Muscle layer of colon (tissue), 2 donors: ENCODE results near the gene NRG2.

Experiments used
- H3K27ac ChIP-seq: one replicate; pipeline ENCODE4 v1.7.0; 2013; ENCODE audit warnings: low read depth, mild to moderate bottlenecking, low read length, moderate library complexity
- H3K27me3 ChIP-seq, 2 donors: one replicate each; pipeline ENCODE4 v1.7.0; 2013; ENCODE audit warnings: low read length in 2 of 2, mild to moderate bottlenecking in 2 of 2; ENCODE audit not compliant: insufficient read depth in 2 of 2, control insufficient read depth in 1 of 2
- H3K36me3 ChIP-seq: one replicate; pipeline ENCODE4 v1.7.0; 2013; ENCODE audit warnings: mild to moderate bottlenecking, low read length; ENCODE audit not compliant: insufficient read depth
- H3K4me1 ChIP-seq: one replicate; pipeline ENCODE4 v1.7.0; 2013; ENCODE audit warnings: mild to moderate bottlenecking, low read length; ENCODE audit not compliant: insufficient read depth
- H3K4me3 ChIP-seq, 2 donors: one replicate each; pipeline ENCODE4 v1.7.0; 2013; ENCODE audit warnings: low read length in 2 of 2, low read depth in 1 of 2, mild to moderate bottlenecking in 1 of 2, moderate library complexity in 1 of 2
- H3K9ac ChIP-seq: one replicate; pipeline ENCODE4 v1.7.0; 2013; ENCODE audit warnings: low read length
- H3K9me3 ChIP-seq: one replicate; pipeline ENCODE4 v1.7.0; 2013; ENCODE audit warnings: mild to moderate bottlenecking, low read length
- donor health status: abdominal sarcoma.
- donor health status: Adenocarcinoma of cecum.

Gene NRG2

DNA sequence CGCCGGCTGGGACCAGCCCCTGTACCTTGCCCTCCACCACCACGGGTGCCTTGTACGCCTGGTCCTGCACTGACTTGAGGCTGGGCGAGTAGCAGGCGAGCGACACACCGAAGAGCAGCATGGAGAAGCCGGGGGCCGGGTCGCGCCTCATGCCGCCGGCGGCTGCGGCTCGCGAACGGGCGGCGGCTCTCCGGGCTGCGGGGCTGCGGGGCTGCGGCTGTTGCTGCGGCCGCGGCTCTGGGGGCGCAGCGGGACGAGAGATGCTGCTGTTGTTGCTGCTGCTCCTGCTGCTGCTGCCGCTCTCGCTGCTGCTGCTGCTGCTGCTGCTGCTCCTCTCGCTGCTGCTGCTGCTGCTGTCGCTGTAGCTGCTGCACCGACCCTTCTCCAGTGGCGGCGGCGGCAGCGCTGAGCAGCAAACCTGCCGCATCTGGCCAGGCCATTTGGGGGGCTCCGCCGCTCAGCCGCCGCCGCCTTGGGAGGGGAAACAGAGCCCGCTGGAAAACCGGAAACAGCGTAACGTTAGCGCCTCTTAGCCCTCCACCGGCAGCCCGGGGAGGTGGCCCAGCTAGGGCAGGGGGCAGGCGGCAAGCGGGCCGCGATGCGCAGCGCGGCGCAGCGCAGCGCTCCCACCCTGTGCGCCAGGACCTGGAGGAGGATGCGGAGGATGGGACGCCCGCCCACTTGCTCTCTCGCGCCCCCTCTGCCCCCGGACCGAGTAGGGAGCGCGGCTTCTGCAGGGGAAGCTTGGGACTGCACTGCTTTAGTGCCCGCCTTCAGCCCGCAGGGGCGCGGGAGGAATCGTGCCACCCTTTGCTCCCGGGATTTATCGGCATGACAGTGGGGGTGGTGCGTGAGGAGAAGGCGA lies at the start of gene NRG2:
TSS of gene NRG2 (minus strand) at position 657 of the 865 bp plus-strand sequence.
- no peaks in the 10 kb centered on the region for H3K36me3 ChIP-seq
- H3K9me3 ChIP-seq, result no peaks in the 10 kb centered on the region
- peak within 1 kb of the TSS; percentile 74 to 96 for H3K4me3 ChIP-seq
- peaks cover 0 to 10% of the 10 kb centered on the region in 2 donors for H3K27me3 ChIP-seq
- H3K9ac ChIP-seq, result no peak within 1 kb of the TSS
- peak within 1 kb of the TSS; percentile 73 for H3K27ac ChIP-seq
- H3K4me1 ChIP-seq, result peaks cover 25% of the 10 kb centered on the region

DNA sequence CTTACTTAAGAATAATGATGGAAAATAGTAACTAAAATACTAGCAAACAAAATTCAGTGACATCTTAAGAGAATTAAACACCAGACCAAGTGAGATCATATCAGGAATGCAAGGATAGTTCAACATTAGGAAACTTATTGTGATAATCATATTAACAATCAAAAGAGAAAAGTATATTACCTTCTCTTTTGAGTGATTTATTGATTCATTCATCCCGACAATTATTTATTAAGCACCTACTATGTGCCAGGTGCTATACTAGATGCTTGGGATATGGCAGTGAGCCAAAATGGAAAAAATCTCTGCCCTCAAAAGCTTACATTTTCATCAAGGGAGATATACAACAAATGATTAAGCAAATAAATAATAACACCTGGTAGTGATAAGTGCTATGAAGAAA lies 47.2 kb upstream of the NRG2 start:
- Histone ChIP-seq H3K27me3 (no peaks in the 10 kb centered on the region), H3K27ac (no peak overlapping the region), H3K4me1 (no peaks in the 10 kb centered on the region)

DNA sequence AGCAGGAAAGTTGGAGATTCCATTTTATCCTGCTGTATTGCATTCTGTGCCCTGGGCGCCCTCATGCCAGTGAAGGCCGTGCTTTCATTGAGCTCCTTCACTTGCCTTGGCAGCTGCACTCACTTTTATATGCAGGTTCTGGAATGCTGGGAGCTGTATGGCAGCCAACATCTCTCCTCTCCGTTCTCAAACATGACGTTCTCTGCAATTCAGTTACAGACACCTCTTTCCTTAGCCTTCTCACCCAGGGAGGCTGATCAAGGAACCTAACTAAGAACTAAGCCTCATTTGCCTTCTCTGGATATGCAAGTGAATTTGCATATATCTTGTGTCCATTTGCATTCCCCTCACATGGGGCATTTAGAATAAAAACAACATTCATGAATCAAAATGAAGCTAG lies 41.4 kb upstream of the NRG2 start:
- Histone ChIP-seq H3K36me3 (no peaks in the 10 kb centered on the region), H3K4me3 (no peak overlapping the region), H3K4me1 (peaks cover 11% of the 10 kb centered on the region), H3K27me3 (no peaks in the 10 kb centered on the region), H3K9me3 (no peaks in the 10 kb centered on the region), H3K9ac (no peak overlapping the region), H3K27ac (no peak overlapping the region)

More for the DNA sequence above, 47.2 kb upstream of the NRG2 start:
- no peaks in the 10 kb centered on the region for H3K36me3 ChIP-seq
- no peaks in the 10 kb centered on the region for H3K9me3 ChIP-seq
- no peak overlapping the region for H3K4me3 ChIP-seq
- no peak overlapping the region for H3K9ac ChIP-seq

DNA sequence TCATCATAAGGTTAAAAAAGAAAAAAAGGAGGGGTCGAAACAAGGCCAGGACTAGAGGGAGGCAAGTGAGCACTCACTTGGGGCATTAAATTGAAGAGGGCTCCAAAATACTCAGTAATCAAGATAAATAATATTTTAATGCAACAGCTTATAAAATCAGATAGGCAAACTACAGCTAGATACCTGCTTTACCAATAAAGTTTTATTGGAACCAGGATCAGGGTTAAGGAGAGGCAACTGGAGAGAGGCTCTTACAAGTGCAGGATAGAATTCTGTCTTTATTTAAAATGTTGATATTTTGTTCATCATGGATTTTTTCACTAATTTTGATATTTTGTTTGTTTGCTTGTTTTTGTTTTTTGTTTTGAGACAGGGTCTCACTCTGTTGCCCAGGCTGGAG lies 40.6 kb upstream of the NRG2 start:
- H3K9ac ChIP-seq, result no peak overlapping the region
- H3K36me3 ChIP-seq, result no peaks in the 10 kb centered on the region
- peaks cover 11% of the 10 kb centered on the region for H3K4me1 ChIP-seq
- H3K9me3 ChIP-seq, result no peaks in the 10 kb centered on the region
- no peak overlapping the region for H3K4me3 ChIP-seq
- no peak overlapping the region for H3K27ac ChIP-seq
- no peaks in the 10 kb centered on the region for H3K27me3 ChIP-seq

DNA sequence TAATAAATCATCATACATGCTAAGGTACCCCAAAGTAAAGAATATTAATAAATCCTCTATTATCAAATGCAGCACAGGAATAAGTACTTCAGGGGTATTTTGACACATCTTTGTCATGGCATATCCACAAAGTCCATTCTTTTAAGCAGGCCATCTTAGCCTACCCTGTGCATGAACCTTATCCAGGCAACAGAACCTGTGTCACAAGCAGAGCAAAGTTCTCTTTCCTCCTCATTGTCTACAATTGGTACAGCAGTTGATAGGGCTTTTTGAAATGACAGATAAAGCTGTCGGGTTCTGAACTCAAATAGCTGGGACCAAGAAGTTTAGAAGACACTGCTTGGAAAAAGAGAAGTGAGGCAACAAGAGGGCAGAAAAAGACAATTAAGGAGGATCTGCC lies 40.0 kb upstream of the NRG2 start:
- Histone ChIP-seq H3K27me3 (no peaks in the 10 kb centered on the region), H3K9ac (no peak overlapping the region), H3K27ac (no peak overlapping the region), H3K9me3 (no peaks in the 10 kb centered on the region), H3K36me3 (no peaks in the 10 kb centered on the region), H3K4me3 (no peak overlapping the region), H3K4me1 (peaks cover 11% of the 10 kb centered on the region)

DNA sequence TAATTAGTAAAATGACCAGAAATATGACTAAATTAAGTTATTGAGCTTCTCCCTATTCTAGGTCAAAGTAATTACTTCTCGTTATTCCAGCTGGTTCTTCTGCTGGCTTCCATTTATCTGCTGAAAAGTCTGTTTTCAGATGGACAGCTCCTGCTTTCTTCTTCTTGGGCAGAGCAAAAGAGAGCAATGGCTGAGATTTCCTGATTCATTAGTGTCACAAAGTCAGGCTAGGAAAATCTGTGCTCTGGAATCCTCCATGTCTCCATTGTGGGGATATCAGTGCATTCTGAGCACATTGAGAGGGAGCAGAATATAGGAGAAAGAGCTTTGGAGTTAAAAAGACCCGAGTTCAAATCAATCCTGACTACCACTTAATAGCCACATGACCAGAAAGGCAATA lies 33.7 kb upstream of the NRG2 start:
- no peaks in the 10 kb centered on the region for H3K9me3 ChIP-seq
- H3K4me3 ChIP-seq, result no peak overlapping the region
- no peaks in the 10 kb centered on the region for H3K36me3 ChIP-seq
- H3K9ac ChIP-seq, result no peak overlapping the region
- no peaks in the 10 kb centered on the region for H3K27me3 ChIP-seq
- no peak overlapping the region for H3K27ac ChIP-seq
- H3K4me1 ChIP-seq, result no peaks in the 10 kb centered on the region

DNA sequence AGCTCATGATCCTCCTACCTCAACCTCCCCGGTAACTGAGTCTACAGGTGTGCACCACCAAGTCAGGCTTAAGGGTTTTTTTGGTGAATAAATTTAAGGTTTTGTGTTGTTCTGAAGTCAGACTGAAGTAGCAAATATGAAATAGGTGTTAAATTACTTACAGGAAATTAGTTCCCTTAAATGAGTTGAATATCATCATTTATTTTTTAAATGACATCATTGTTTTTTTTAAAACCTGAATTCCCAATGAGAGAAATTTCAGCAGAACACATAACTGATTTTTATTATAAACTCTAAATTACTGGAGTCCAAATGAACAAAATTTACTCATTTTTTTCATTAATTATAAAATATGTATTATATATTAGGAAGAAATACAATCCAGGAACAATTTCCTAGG lies 33.0 kb upstream of the NRG2 start:
- H3K36me3 ChIP-seq, result no peaks in the 10 kb centered on the region

DNA sequence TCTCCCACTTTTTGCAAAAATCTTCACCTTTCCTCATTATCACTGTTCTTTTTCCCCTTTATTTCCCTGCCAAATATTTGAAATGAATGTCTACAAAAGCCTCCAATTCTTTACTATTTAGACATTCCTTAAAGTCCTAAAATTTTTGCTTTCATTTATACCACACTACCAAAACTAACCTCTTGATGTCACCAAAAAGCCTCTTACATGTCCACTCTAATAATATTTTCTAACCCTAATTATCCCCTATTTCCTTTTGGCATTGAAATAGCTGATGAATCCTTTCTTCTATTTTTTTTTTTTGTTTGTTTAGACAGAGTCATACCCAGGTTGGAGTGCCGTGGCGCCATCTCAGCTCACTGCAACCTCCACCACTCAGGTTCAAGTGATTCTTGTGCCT lies 32.3 kb upstream of the NRG2 start:
- H3K4me3 ChIP-seq, result no peak overlapping the region
- H3K9ac ChIP-seq, result no peak overlapping the region
- no peaks in the 10 kb centered on the region for H3K27me3 ChIP-seq
- no peaks in the 10 kb centered on the region for H3K4me1 ChIP-seq
- H3K27ac ChIP-seq, result no peak overlapping the region
- H3K36me3 ChIP-seq, result no peaks in the 10 kb centered on the region
- H3K9me3 ChIP-seq, result no peaks in the 10 kb centered on the region

More for the DNA sequence above, 33.0 kb upstream of the NRG2 start:
- no peak overlapping the region for H3K27ac ChIP-seq
- H3K27me3 ChIP-seq, result no peaks in the 10 kb centered on the region
- H3K9me3 ChIP-seq, result no peaks in the 10 kb centered on the region
- H3K9ac ChIP-seq, result no peak overlapping the region
- no peaks in the 10 kb centered on the region for H3K4me1 ChIP-seq
- no peak overlapping the region for H3K4me3 ChIP-seq

DNA sequence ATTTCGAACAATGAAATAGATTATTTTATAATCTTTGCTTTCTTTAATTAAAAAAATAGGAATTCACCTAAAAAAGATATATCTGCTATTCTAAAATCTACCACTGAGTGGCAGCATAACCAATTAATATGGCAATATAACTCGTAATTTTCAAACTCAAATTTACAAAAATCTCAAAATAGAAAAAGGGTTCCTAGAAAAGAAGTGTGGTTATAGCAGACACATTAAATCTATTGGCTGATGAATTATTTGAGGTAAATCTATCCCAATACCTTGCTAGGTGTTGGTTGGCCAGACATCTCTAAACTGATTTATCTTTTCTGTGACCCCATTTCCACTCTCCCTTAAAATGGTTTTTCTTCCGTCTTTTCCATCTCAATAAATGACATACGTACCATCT lies 30.2 kb upstream of the NRG2 start:
- H3K9me3 ChIP-seq, result no peaks in the 10 kb centered on the region
- no peak overlapping the region for H3K9ac ChIP-seq
- H3K4me1 ChIP-seq, result no peaks in the 10 kb centered on the region
- no peaks in the 10 kb centered on the region for H3K36me3 ChIP-seq
- no peaks in the 10 kb centered on the region for H3K27me3 ChIP-seq
- no peak overlapping the region for H3K27ac ChIP-seq
- H3K4me3 ChIP-seq, result no peak overlapping the region

DNA sequence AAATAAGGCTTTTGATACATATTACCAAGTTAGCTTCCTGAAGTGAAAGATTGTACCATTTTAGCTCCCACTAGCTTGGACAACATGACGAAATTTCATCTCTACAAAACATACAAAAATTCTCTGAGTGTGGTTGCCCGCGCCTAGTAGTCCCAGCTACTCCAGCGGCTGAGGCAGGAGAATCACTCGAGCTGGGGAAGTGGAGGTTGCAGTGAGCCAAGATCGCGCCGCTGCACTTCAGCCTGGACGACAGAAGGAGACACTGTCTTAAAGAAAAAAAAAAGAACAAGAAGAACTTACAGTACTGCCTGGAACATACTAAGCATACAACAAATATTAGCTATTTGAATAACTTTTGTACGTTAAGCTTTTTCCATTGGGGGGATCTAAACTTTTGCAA lies 29.7 kb upstream of the NRG2 start:
- Histone ChIP-seq H3K27ac (no peak overlapping the region), H3K9ac (no peak overlapping the region), H3K4me3 (no peak overlapping the region), H3K27me3 (no peaks in the 10 kb centered on the region), H3K36me3 (no peaks in the 10 kb centered on the region), H3K4me1 (no peaks in the 10 kb centered on the region), H3K9me3 (no peaks in the 10 kb centered on the region)

DNA sequence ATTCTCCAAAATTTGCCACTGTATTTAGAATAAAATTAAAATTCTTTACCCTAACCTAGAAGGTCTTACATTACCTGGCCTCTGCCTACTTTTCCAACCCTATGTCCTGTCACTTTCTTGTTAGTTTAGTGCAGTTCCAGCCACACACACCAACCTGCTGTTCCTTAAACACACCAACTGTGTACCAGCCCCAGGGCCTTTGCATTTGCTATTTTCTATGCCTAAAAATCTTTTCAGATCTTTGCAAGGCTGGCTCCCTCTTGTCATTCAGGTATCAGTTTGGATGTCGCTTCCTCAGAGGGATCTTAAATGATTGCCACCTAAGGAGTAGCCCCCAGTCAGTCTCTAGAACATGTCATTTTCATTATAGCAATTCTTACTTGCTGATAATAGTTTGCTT lies 17.7 kb upstream of the NRG2 start:
- Histone ChIP-seq H3K27me3 (no peaks in the 10 kb centered on the region), H3K36me3 (no peaks in the 10 kb centered on the region), H3K9ac (no peak overlapping the region), H3K4me3 (no peak overlapping the region), H3K9me3 (no peaks in the 10 kb centered on the region), H3K4me1 (no peaks in the 10 kb centered on the region), H3K27ac (no peak overlapping the region)
